Fibroblast of skin of back (primary cell): ENCODE measurements around the gene TLE1. TPM values are rescaled to one million over a fixed set of nuclear protein-coding genes. Genes with fewer than 3 reads are reported as not detected.
"Not testable (repeated sequence)": the region's sequence is repeated elsewhere in the genome, so short reads cannot be mapped to it uniquely, and the experiment has no call there.

Experiments used
- DNase-seq: peaks from one replicate; pipeline ENCODE4 v3.0.0-alpha.2; 2013
- polyA plus RNA-seq, 2 experiments: library from polyadenylated mRNA; unstranded; fragments of 120-200 nt; gene quantifications; one replicate each; pipeline ENCODE4 v1.2.1, GENCODE V29; 2013; ENCODE audit not compliant: insufficient read length in 2 of 2

The TLE1 gene
- polyA plus RNA-seq (2013, experiment 1 of 2; ENCODE audit: insufficient read length): 3.5 TPM
- polyA plus RNA-seq (2013, experiment 2 of 2; ENCODE audit: insufficient read length): 1.5 TPM

DNA sequence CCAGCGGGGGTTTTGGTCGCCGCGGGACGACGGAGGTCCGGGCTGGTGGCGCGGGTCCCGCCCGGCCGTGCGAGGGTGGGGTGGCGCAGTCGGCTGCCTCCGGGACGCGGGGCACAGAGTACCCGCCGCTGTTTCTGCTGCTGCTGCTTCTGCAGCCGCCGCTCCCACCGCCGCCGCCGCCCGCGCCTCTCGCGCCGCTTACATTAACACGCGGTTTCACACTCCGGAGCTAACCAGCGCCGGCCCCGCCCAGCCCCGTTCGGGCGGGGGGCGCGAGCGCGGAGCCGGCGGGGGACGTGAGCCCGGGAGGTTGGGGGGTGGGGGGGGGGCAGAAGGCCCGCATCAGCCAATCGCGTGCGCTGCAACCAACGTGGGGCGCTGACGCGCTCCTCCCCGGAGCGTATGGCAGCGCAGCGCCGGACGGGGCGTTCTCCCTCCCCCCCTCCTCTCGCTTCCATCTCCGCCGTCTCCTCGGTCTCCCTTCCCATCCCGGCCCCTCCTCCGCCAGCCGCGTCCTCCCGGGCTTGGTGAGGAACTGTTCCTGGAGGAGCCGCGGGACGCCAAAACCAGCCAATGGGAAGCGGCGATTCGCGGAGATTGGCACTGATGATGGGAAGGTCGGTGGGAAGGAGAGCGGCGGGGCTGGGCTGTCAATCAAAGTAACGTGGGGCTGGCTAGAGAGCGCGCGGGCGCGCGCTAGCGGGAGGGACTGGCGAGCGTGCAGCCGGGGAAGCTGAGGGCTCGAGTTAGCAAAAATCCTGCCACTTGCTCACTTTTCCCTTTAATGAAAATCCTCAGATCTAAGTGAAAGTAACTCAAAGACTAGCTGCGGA, at the start of gene TLE1:
Gene TLE1 (minus strand): TSS at position 205 of the 833 bp plus-strand sequence. CDS start 1,307 bp downstream, outside the sequence.
- peak; percentile 99 for DNase-seq

DNA sequence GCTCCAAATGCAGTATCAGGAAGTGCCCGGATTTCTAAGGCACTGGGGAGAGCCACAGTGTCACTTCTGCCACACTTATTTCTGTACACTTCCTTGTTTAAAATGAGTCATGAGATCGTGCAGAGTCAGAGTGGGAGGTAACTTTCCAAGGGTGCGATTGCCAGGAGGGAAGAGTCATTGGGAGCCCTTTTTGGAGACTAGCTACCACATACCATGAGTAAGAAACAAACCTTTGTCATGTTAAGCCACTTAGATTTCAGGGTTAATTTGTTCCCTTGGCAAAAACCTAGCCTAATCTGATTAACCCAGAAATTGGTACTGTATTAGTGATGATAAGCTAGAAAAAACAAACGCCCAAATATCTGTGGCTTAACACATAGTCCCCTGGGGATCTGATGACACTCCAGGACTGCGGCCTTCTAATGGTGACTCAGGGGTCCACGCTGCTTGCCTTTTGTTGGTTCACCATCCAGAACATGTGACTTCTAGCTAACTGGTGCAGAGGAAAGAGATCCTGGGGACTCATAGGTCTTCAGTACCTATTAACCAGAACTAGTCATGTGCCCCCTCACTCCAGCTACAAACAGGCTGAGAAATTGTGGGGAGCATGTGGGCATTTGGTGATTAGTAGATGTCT, 48.6 kb upstream of the TLE1 start:
- DNase-seq: peak; percentile 98

DNA sequence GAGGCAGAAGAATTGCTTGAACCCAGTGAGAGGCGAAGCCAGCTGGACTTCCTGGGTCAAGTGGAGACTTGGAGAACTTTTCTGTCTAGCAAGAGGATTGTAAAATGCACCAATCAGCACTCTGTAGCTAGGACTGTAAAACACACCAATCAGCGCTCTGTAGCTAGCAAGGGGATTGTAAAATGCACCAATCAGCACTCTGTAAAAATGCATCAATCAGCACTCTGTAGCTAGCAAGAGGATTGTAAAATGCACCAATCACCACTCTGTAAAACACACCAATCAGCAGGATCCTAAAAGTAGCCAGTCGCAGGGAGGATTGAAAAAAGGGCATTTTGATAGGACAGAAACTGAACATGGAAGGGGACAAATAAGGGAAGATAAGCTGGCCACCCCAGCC, 41.2 kb upstream of the TLE1 start:
- DNase-seq: not testable (repeated sequence)

DNA sequence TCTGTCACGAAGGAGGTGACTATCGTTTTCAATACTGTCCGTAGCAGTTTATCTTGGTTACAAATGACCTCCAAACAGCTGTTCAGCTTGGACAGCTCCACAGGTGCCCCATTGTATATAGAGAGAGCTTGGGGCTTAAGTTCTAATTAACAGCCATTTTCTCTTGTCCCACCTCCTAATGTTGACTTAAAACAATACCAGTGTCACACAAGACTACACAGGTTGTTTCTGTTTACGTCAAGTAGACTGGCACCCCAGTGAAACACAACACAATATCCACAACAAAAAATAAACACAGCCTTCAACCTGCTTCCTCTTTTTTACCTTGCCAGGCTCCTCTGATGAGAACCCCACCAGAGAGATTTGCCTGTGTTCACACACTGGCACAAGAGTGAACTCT, 39.8 kb upstream of the TLE1 start:
- DNase-seq: no peak

DNA sequence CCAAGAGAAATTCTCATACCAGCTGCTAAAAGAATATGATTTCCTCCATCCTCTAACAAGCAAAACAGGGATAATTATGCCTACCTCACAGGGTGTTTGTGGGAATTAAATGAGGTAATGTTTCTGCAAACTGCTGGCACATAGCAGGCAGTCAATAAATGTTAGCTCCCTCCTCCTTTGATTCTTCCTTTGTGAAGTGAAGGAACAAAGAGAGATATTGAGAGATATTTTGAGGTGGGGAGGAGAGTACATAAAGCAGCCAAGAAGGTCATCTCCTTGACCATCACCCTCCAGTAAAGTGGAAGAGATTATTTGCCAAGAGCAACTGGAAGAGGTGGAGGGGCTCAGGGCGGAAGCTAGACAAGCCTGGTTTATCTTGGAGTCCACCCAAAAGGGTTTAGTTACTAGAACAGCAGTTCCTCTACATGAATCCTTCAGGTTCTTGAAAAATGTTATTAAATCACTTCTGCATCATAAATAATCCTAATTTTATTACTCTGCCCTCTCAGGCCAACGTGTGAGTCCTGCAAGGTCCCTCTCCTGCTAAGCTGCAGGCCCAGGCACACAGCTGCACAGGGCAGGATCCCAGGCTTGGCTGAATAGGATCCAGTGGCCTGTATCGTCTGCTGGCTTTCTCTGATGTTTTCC, 35.0 kb upstream of the TLE1 start:
- DNase-seq: no peak

DNA sequence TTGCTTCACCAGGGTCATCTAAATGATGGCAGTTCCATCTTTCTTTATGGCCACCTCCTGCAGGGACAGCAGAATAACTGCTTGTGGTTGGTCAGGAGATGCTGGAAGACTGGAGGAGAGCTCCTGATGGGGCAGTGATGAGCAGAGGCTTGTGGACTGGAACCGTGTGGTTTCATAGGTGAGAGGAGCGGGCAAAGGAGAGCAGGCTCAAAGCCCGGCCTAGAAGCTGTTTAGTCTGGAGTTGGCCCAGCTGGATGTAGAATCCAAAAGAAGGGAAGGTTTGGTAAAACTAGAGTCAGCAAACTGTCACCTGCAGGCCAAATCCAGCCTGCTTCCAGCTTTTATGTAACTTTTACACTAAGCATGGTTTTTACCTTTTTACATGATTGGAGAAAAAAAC, 32.9 kb upstream of the TLE1 start:
- no peak for DNase-seq

DNA sequence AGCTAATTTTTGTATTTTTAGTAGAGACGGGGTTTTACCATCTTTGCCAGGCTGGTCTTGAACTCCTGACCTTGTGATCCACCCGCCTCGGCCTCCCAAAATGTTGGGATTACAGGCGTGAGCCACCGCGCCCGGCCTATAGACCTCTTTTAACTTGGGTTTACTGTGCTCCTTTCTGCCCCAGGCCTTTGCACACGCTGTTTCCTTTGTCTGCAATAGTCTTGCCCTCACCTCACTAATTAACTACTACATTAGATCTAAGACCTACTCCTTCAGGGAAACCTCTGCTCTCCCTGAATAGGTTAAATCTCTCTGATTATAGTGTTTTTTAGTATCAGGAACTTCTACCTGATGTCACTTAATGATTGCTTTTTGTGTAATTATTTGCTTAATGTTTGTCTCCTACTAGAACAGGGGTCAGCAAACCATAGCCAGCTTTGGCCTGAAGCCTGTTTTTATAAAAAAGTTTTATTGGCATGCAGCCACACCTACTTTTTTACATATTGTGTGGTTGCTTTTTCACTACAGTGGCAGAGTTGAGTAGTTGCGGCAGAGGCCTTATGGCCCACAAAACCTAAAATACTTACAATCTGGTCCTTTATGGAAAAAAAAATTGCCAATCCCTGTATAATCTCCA, 31.2 kb upstream of the TLE1 start:
- no peak for DNase-seq

DNA sequence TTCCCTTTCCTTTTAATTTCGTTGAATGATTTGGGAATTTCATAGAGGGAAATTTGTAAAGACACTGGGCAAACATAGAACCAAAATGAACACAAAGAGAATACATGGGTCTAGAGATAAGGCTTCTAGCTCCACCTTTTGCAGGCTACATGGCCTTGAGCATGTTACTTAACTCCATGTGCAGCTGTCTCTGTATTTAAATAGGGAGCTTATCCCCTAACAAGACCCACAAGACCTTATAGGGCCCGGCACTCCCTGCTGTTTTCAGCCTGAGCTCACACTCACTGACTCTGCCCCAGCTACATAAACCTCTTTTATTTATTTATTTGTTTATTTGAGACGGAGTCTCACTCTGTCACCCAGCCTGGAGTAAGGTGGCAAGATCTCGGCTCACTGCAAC, 30.6 kb upstream of the TLE1 start:
- DNase-seq: no peak

DNA sequence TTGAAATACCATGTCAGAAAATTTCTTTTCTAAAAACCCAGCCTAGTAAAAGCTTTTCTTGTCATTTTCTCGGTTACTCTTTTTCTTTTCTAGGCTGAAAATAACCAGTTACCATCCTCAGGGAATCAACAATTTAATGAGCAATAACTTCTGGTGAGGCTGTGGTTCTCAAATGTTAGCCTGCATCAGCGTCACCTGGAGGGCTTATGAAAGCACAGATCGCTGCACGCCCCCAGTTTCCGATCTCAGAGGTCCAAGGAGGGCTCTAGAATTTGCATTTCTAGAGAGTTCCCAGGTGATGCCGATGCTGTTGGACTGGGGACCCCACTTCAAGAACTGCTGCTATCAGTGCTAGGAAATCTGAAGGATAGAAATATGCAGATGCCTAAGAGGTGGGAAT, 28.9 kb upstream of the TLE1 start:
- no peak for DNase-seq

DNA sequence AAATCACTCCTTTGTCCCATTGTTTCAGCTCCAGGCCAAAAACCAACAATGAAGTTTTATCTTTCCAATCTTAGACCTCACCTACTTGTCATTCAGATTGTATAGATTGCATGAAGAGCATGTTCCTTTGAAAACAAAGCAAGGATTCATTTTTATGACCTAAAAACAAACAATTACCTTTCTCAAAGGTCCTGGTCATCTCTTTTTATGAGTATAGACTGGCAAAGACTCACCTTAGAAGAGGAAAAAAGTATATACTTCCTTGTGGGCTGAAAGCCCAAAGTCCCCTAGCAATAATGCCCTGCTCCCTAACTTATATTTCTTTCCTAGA, 28.4 kb upstream of the TLE1 start:
- no peak for DNase-seq

DNA sequence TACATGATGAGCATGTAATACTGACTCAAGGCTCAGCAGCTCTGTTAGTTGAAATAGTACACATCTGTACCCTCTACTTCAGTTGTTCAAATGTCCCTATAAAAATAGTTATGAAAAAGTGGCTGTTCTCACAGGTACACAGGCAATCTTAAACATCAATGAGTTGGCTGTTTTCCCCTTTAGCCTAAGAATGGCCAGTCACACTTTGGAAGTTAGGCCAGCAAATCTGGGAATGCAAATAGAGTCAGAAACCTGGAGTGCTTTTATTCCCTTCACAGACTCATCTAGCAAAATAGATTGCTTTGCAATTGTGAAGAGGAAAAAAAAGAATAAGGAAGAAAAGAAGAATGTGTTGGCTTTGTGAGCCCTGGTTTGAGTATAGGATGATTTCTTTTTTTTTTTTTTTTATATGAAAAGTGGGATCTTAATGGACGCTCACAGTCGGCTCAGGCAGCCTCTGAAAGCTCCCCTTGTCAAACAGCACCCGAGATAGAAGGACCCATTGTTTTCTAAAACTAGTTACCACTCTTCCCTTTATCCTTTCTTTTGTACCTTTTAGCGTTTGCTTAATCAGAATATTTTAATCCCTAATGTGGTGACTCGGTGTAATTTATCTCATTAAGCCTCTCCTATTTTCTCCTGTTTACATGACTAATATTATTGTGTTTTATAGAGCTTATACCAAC, 27.9 kb upstream of the TLE1 start:
- DNase-seq: no peak

DNA sequence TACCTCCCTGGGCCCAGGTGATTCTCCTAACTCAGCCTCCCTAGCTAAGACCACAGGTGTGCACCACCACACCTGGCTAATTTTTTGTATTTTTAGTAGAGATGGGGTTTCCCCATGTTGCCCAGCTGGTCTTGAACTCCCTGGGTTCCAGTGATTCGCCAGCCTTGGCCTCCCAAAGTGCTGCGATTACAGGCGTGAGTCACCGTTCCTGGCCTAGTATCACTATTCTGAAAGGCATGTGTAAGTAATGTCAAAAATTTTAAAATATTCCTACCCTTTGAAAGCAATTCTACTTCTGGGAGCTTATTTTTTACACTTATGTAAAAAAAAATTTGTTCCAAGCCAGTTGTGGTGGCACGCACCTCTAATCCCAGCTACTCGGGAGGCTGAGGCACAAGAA, 27.1 kb upstream of the TLE1 start:
- peak; percentile 56 for DNase-seq

DNA sequence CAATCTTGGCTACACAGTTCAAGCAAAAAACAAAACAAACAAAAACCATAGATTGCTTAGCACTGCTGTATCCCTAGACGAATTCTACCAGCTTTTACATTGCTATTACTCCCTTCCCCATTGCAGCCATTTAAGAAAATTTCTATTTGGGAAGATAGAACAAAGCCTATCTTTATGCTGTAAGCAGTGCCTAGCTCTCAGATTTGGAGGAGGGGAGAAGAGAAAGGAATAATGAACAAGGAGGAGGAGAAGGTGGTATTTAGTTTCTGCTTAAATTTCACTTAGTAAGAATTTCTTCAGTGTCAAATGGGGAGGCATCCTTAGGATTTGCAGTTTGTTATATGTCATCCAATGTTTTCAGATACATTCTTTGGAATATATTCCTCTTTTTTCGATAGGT, 16.2 kb upstream of the TLE1 start:
- DNase-seq: no peak

DNA sequence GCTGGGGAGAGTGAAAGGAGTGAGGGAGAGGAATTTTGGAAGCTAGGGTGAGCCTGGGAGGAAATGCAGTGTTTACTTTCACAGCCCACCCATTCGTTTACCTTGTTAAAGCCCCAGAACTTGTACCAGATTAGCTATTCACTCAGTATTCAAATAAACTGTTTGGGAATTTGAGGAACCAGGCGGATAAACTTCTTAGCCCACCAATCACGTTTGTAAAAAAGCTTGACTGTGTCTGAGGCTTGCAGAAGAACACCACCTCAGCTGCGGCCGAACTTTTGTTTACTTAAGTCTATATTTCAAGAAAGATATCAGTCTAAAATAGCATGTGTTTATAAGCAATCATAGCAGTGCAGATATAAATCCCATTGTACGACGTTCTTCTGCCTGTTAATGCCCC, 5.2 kb upstream of the TLE1 start:
- no peak for DNase-seq

DNA sequence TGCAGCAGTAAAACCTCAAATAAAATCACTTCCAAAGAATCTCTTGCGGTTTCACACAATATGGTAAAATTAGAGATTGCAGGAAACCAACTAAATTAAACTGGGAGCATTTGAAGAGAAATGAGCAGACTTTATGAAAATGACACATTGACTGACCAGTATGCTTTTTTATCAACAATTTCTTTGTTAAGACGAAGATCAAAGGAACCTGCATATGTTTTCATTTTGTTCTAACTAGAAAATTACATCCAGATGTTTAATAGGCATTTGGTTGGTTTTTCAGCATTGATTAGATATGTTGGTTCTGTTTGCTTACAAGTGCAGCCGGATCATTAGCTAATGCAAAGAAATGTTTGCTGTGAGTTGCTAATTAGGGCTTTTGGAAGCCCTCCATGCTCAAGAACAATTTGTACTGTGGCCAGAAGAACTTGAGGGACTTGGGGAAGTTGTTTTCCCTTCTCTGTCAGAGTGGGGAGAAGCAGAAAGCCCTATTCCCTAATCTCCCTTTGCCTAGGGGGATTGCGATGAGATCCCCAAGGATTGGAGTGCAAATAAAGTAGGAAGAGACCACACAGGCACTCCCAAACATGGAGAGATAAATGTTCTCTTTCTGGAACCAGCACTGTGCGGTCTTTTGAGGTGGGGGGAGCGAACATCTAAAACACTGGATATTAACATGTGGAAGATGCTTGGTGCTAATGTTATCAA, 4.5 kb upstream of the TLE1 start:
- no peak for DNase-seq

DNA sequence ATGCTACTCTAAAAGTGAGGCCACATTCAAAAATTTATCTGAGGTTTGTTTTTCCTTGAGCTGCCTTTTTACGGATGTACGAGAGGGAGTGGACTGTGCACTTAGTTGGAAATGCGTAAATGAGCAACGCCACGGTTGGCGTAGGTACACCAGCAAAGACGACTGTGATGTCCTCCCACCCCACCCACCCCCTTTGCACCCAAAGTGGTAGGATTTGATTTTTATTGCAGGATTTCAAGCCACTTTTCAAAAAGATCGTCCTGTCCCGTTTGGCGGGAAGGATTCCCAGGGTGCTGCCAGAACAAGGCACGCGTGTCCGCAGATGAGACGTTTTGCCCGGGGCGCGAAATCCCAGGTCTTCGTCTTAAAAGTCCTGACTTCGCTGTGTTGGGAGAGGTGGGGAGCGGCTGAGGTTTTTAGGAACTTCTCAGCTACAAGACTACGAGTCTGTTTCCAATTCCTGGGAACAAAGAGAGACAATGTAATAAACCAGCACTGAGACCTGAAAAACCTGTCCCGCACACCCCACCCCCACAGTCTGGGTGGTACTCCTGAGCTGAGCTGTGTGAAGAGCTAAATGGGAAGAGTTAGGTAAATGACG, 1.0 kb upstream of the TLE1 start:
- DNase-seq: no peak

DNA sequence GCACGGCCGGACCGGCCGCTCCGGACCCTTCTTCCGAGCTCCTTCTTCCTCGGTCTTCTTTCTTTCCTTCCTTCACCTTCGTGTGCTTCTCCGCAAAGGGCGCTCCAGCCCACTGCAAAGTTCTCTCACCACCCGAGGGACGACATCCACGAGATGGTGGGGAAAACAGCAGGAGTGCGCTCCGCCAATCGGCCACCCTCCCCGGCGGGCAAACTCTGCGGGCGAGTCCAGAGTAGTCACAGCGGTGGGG, 329 bp downstream of the TLE1 start:
- DNase-seq: not testable (repeated sequence)

DNA sequence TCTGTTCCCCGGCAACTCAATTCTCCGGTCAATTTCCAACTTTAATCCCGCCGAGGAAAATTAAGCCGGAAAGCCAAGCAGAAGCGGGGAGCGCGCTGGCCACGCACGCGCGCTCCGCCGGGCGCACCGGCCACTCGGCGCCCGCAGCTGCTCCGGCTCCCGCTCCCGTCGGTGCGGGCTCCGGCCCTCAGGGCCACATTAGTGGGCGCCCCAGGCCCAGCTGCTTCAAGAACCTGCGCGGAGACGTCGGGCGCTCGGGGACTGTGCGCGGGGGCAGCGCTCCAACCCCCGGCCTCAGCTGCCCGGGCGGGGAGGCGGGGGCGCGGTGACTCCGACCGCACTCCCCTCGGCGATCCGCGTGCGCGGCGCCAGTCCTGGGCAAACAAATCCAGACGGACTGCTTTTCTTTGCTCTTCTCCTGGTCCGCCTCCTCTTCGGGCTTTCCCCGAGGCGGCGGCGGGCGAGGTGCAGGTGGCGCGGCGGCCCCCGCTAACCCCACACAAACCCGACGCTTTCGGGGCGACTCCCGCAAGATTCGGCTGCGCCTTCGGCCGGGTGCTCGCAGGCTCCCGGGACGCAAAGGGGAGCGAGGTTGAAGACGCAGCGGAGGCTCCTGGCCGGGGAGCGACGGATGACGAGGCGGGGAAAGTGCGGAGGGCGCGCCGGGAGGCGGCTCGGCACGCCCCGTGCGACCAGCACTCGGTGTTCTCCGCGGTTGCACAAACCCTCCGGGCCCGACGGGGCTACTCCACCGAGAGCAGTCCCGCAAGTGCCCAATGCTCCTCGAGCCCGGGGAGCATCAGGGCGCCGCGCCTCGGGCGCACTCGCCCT, 870 bp downstream of the TLE1 start:
- DNase-seq: peak; percentile 33

DNA sequence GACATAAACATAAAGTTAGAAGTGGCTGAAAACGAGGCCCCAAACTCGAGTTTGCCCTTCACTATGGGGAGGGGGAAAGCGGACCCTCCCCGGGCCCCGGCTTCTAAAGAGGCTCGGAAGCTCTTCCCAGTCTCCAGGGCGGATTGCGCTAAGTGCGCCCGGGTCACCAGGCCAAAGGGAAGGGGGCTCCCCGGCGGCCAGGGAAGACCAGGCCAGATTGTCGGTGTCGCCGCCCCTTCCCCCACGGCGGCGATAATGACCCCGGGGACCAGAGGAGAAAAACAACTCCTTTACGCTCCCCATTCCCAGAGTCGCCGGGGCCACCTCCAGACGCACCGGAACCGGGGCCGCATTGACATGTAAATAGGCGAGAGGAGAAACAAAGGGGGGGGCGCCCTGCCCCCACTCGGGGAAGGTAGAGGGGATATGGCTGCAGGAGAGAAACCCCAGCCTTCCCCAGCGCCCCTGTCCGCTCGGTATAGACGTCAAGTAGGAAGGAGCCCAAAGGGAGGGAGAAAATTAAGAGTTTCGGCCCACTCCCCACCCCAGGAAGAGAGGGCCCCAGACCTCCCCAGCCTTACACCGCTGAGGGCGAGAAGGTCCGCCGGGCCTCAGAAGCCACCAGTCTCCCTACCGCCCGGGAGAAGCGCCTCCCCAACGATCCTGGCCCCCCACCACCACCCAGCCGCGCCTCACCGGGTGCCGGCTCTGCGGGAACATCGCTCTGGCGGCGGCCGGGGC, 1.7 kb downstream of the TLE1 start:
- no peak for DNase-seq
